Measurements from ENCODE around the gene DMD. TPM values are rescaled to one million over a fixed set of nuclear protein-coding genes. Genes with fewer than 3 reads are reported as not detected.

DMD gene
- total RNA-seq, 1 experiment from 2014 or later = 19.3 TPM

GRCh38 chrX:32985544-32985943, 225.8 kb downstream of the DMD start:
- Mint-ChIP-seq H3K4me1 (ENCODE audit: insufficient read depth, unreplicated experiment) (no peaks in the 10 kb centered on the region), H3K36me3 (ENCODE audit: insufficient read depth, unreplicated experiment) (no peaks in the 10 kb centered on the region), H3K27ac (ENCODE audit: low read depth, unreplicated experiment) (no peak overlapping the region), H3K4me3 (ENCODE audit: unreplicated experiment) (no peak overlapping the region), H3K9me3 (ENCODE audit: unreplicated experiment) (no peaks in the 10 kb centered on the region), H3K27me3 (ENCODE audit: insufficient read depth, unreplicated experiment) (no peaks in the 10 kb centered on the region)
- intact Hi-C loops (cut with micrococcal nuclease) = no loop called here
- no TSS peak for BruUV-seq (replicated peaks)
- POLR2A ChIA-PET = no interaction called here
- TF ChIP-seq CTCF (IDR thresholded peaks at IDR 0.05; ENCODE audit: unreplicated experiment) = no peak
- no peak for DNase-seq (ENCODE audit: unreplicated experiment)
- CTCF ChIA-PET = no interaction called here

GRCh38 chrX:32966821-32967355, 244.5 kb downstream of the DMD start:
- ChIA-PET CTCF (no interaction called here), POLR2A (interaction anchor here (1.1 kb wide), 1 partner anchor 11 kb away, joined by 3 read pairs; no protein-coding TSS in a partner anchor)
- Mint-ChIP-seq H3K27ac (ENCODE audit: low read depth, unreplicated experiment) (no peak overlapping the region), H3K36me3 (ENCODE audit: insufficient read depth, unreplicated experiment) (no peaks in the 10 kb centered on the region), H3K27me3 (ENCODE audit: insufficient read depth, unreplicated experiment) (peaks cover 11% of the 10 kb centered on the region), H3K4me1 (ENCODE audit: insufficient read depth, unreplicated experiment) (no peaks in the 10 kb centered on the region), H3K9me3 (ENCODE audit: unreplicated experiment) (peaks cover 7% of the 10 kb centered on the region), H3K4me3 (ENCODE audit: unreplicated experiment) (no peak overlapping the region)
- no peak for TF ChIP-seq CTCF (IDR thresholded peaks at IDR 0.05; ENCODE audit: unreplicated experiment)
- no TSS peak for BruUV-seq (replicated peaks)
- intact Hi-C loops (cut with micrococcal nuclease) = no loop called here
- no peak for DNase-seq (ENCODE audit: unreplicated experiment)

GRCh38 chrX:32954125-32954524, 257.2 kb downstream of the DMD start:
- Mint-ChIP-seq H3K9me3 (ENCODE audit: unreplicated experiment) (no peaks in the 10 kb centered on the region), H3K36me3 (ENCODE audit: insufficient read depth, unreplicated experiment) (peaks cover under 1% of the 10 kb centered on the region), H3K4me1 (ENCODE audit: insufficient read depth, unreplicated experiment) (no peaks in the 10 kb centered on the region), H3K27me3 (ENCODE audit: insufficient read depth, unreplicated experiment) (peaks cover 47% of the 10 kb centered on the region), H3K4me3 (ENCODE audit: unreplicated experiment) (no peak overlapping the region), H3K27ac (ENCODE audit: low read depth, unreplicated experiment) (no peak overlapping the region)
- no TSS peak for BruUV-seq (replicated peaks)
- ChIA-PET CTCF (interaction anchor here (0.7 kb wide), 1 partner anchor 59 kb away, joined by 3 read pairs; no protein-coding TSS in a partner anchor), POLR2A (interaction anchor here (0.6 kb wide), 2 partner anchors 36 to 211 kb away, joined by 3 read pairs; no protein-coding TSS in a partner anchor)
- TF ChIP-seq CTCF (IDR thresholded peaks at IDR 0.05; ENCODE audit: unreplicated experiment) = no peak
- intact Hi-C loops (cut with micrococcal nuclease) = no loop called here
- DNase-seq (ENCODE audit: unreplicated experiment) = no peak

GRCh38 chrX:32948130-32948529, 263.2 kb downstream of the DMD start:
- intact Hi-C loops (cut with micrococcal nuclease) = no loop called here
- Mint-ChIP-seq H3K9me3 (ENCODE audit: unreplicated experiment) (no peaks in the 10 kb centered on the region), H3K4me3 (ENCODE audit: unreplicated experiment) (no peak overlapping the region), H3K27ac (ENCODE audit: low read depth, unreplicated experiment) (no peak overlapping the region), H3K36me3 (ENCODE audit: insufficient read depth, unreplicated experiment) (no peaks in the 10 kb centered on the region), H3K27me3 (ENCODE audit: insufficient read depth, unreplicated experiment) (peaks cover 35% of the 10 kb centered on the region), H3K4me1 (ENCODE audit: insufficient read depth, unreplicated experiment) (no peaks in the 10 kb centered on the region)
- no peak for DNase-seq (ENCODE audit: unreplicated experiment)
- CTCF ChIA-PET = interaction anchor here (0.6 kb wide), 1 partner anchor 1024 kb away, joined by 3 read pairs; no protein-coding TSS in a partner anchor
- TF ChIP-seq CTCF (IDR thresholded peaks at IDR 0.05; ENCODE audit: unreplicated experiment) = no peak
- POLR2A ChIA-PET = interaction anchor here (0.6 kb wide), 1 partner anchor 585 kb away, joined by 3 read pairs; no protein-coding TSS in a partner anchor
- no TSS peak for BruUV-seq (replicated peaks)

All from MCF 10A (cell line).